LNCaP clone FGC (cell line): Measurements from ENCODE around the gene CREBL2.
"Not testable (repeated sequence)": the region's sequence is repeated elsewhere in the genome, so short reads cannot be mapped to it uniquely, and the experiment has no call there.

ENCODE experiments used
- DNase-seq: peaks from one replicate; pipeline ENCODE4 v3.0.0-alpha.2; 2011; ENCODE audit warnings: low read depth
- H3K4me3 ChIP-seq: 2 replicates; pipeline ENCODE4 v1.5.1; 2011; ENCODE audit warnings: mild to moderate bottlenecking, low read depth, low read length, control low read depth
- CTCF ChIP-seq: IDR thresholded peaks from 2 replicates; pipeline ENCODE4 v1.5.1; 2012; ENCODE audit warnings: mild to moderate bottlenecking; ENCODE audit not compliant: control insufficient read depth, insufficient read depth; ENCODE audit errors: extremely low read depth

Gene CREBL2

GRCh38 chr12:12610711-12611110 is 965 bp upstream of the CREBL2 start:
- H3K4me3 ChIP-seq = peak overlapping the region; percentile 78
- TF ChIP-seq CTCF = no peak
- DNase-seq = no peak

DNA sequence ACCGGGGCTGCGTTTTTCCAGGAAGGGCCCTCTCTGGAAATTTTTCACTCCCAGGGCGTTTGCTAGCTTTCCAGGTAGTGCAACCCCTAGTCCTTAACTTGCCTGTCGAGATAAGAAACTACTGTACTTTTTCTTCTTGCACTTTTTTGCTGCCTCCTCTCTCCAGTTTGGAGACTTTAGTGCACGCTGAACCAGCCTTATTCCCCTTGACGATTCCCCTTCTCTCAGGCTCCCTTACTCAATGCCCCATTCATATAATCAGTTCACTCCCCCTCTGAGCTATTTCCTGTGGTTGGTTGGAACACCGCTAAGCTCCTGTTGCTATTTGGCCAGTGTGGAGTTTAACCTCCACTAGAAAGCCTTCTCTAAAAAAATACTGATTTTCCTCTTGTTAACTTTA is 682 bp downstream of the CREBL2 start:
- no peak for DNase-seq
- H3K4me3 ChIP-seq = peak overlapping the region; percentile 78

DNA sequence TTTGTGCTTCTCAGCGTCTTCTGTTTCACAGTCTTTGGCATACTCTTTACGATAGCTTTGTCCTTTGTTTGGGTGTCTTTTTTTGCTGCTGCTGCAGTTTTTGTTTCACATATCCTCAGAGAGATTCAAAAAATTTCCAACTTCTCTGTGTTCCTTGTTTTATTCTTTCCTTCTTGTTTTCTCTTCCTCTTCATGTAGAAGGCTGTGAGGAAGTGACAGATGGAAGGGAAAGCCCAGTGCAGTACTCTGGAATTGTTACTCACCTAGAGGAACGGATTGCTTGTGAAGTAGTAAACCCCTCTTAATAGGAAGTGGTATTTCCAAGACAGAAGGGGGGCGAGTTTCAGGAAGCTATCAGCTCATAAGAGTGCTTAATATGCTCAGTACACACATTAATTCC is 1.7 kb downstream of the CREBL2 start:
- no peak for DNase-seq
- TF ChIP-seq CTCF = no peak
- no peak overlapping the region for H3K4me3 ChIP-seq

More for the DNA sequence above, 682 bp downstream of the CREBL2 start:
- no peak for TF ChIP-seq CTCF

GRCh38 chr12:12614342-12614741 is 2.7 kb downstream of the CREBL2 start:
- TF ChIP-seq CTCF = no peak
- H3K4me3 ChIP-seq = no peak overlapping the region
- DNase-seq = no peak

DNA sequence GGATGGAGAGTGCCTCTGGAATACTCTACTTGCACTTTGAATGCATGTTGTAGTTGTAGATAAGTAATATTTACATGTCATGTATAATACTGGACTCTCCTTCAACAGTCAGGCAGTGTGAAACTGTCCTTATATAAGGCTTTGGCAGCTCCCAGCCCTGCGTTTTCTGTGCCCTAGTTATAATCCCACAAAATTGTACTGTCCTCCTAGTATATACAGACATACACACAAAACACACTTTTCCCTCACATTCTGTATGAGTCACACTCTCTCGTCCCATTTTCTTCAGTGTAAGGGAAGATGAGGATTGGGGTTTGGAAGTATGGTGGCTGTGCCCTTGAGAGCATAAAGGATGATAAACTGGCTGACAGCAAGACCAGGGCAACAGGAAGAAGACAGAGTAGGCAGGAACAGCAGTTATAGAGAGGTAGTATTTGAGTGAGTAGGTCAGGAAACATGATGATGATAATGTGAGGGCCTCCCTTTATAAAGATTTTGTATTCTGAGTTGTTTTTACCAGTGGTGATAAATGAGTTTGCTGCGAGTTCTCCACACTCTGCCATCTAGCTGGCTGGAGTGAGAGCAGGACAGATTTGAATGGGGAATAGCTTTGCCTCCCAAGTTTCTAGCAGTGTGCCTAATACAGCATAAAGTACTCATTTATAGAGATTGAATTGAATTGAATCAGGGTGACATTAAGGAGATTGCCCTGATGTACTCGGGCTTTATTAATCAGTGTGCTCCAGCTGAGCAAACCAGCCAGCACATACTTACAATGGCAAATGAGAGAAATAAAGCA is 5.0 kb downstream of the CREBL2 start:
- TF ChIP-seq CTCF = no peak
- DNase-seq = no peak
- no peak overlapping the region for H3K4me3 ChIP-seq

DNA sequence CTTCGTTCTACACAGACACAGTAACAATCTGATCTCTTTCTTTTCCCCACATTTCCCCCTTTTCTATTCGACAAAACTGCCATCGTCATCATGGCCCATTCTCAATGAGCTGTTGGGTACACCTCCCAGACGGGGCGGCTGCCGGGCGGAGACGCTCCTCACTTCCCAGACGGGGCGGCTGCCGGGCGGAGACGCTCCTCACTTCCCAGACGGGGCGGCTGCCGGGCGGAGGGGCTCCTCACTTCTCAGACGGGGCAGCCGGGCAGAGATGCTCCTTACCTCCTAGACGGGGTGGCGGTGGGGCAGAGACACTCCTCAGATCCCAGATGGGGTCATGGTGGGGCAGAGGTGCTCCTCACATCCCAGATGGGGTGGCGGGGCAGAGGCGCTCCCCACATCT is 6.4 kb downstream of the CREBL2 start:
- not testable (repeated sequence) for DNase-seq, H3K4me3 ChIP-seq

GRCh38 chr12:12620730-12621315 is 9.1 kb downstream of the CREBL2 start:
- no peak overlapping the region for H3K4me3 ChIP-seq
- TF ChIP-seq CTCF = no peak
- no peak for DNase-seq
